Natural killer cell (primary cell): ENCODE measurements around the gene C2orf49. TPM values are rescaled to one million over a fixed set of nuclear protein-coding genes. Genes with fewer than 3 reads are reported as not detected.
A peak's percentile ranks its signal among the peaks of the same experiment; 100 is the strongest.

Experiments used
- ATAC-seq, 3 donors: fragments of 150-1000 bp in 2 of 3; fragments of 200-7000 bp in 1 of 3; cut with Tn5 transposase; 1 replicate in 1 of 3; 2 replicates in 2 of 3; pipeline ENCODE4 v1.10.0; 2021; ENCODE audit warnings: mild to moderate bottlenecking in 2 of 3, moderate library complexity in 2 of 3
- DNase-seq, 2 donors: peaks; one replicate each; pipeline versions ENCODE4 v3.0.0 to v3.0.0-alpha.2; 2013 to 2021; ENCODE audit warnings: mixed read lengths in 1 of 2
- H3K27ac ChIP-seq: one replicate; pipeline ENCODE4 v1.5.1; 2013; ENCODE audit warnings: mild to moderate bottlenecking, low read length
- H3K27me3 ChIP-seq: one replicate; pipeline ENCODE4 v1.6.1; 2013; ENCODE audit warnings: low read length; ENCODE audit not compliant: control insufficient read depth, insufficient read depth
- H3K36me3 ChIP-seq: one replicate; pipeline ENCODE4 v1.6.1; 2013; ENCODE audit warnings: low read length; ENCODE audit not compliant: control insufficient read depth, insufficient read depth
- H3K4me1 ChIP-seq: one replicate; pipeline ENCODE4 v1.6.1; 2013; ENCODE audit warnings: low read length; ENCODE audit not compliant: control insufficient read depth, insufficient read depth
- H3K4me3 ChIP-seq: one replicate; pipeline ENCODE4 v1.5.1; 2013; ENCODE audit warnings: low read length
- H3K9me3 ChIP-seq: one replicate; pipeline ENCODE4 v1.6.1; 2013; ENCODE audit warnings: low read length; ENCODE audit not compliant: control insufficient read depth, insufficient read depth
- H3K27ac Mint-ChIP-seq, 2 donors: one replicate each; pipeline ENCODE4 v1.8.0; 2022; ENCODE audit warnings: mild to moderate bottlenecking in 2 of 2, mixed read lengths in 2 of 2, moderate library complexity in 1 of 2
- H3K27me3 Mint-ChIP-seq, 2 donors: one replicate each; pipeline ENCODE4 v1.8.0; 2022; ENCODE audit warnings: low read depth in 2 of 2, mixed read lengths in 2 of 2
- H3K36me3 Mint-ChIP-seq: one replicate; pipeline ENCODE4 v1.8.0; 2022; ENCODE audit warnings: mixed read lengths
- H3K4me1 Mint-ChIP-seq, 2 donors: one replicate each; pipeline ENCODE4 v1.8.0; 2022; ENCODE audit warnings: mixed read lengths in 2 of 2
- H3K4me3 Mint-ChIP-seq: one replicate; pipeline ENCODE4 v1.8.0; 2022; ENCODE audit warnings: mild to moderate bottlenecking, moderate library complexity, mixed read lengths
- H3K9me3 Mint-ChIP-seq, 2 donors: one replicate each; pipeline ENCODE4 v1.8.0; 2022; ENCODE audit warnings: mixed read lengths in 2 of 2
- WGBS: methylation state at CpG from one replicate; pipeline ENCODE4 v1.1.7; 2013; ENCODE audit warnings: missing lambda C conversion rate; ENCODE audit not compliant: insufficient coverage; 5-methylcytosine and 5-hydroxymethylcytosine counted together
- intact Hi-C: fragments of 100-400 bp; cut with micrococcal nuclease; formaldehyde crosslinking; loops from one replicate; pipeline ENCODE4 v1.14.2; 2022
- total RNA-seq, 4 donors: library from RNA; stranded (reverse); fragments of 120-200 nt in 1 of 4; gene quantifications; one replicate each; pipeline versions ENCODE4 v1.2.3 to v1.2.4, GENCODE V29; 2013 to 2022
- TF ChIP-seq, protein P1 (sequence below): fragments of 200-600 bp; IDR thresholded peaks from one replicate; pipeline ENCODE4 v1.8.0; 2022; ENCODE audit warnings: antibody characterized with exemption

C2orf49 gene
- total RNA-seq, 3 donors from 2014 or later (not counting 1 experiment from before 2014, with no cell fraction given), result 19.4 to 23.5 (median 23.2) TPM

- intact Hi-C loops, result no loop called here
Measured at GRCh38 chr2:105371156-105371555, 33.8 kb downstream of the C2orf49 start.

GRCh38 chr2:105371810-105372209 lies 34.5 kb downstream of the C2orf49 start:
- Mint-ChIP-seq H3K27ac (no peak overlapping the region), H3K9me3 (no peaks in the 10 kb centered on the region), H3K27me3 (peaks cover 12 to 15% of the 10 kb centered on the region in 2 donors), H3K4me1 (peaks cover 8 to 16% of the 10 kb centered on the region in 2 donors), H3K36me3 (no peaks in the 10 kb centered on the region), H3K4me3 (no peak overlapping the region)
- H3K4me1 ChIP-seq, result peaks cover 13% of the 10 kb centered on the region
- no peak for DNase-seq
- H3K4me3 ChIP-seq, result no peak overlapping the region
- intact Hi-C loops, result no loop called here
- TF ChIP-seq, protein P1, sequence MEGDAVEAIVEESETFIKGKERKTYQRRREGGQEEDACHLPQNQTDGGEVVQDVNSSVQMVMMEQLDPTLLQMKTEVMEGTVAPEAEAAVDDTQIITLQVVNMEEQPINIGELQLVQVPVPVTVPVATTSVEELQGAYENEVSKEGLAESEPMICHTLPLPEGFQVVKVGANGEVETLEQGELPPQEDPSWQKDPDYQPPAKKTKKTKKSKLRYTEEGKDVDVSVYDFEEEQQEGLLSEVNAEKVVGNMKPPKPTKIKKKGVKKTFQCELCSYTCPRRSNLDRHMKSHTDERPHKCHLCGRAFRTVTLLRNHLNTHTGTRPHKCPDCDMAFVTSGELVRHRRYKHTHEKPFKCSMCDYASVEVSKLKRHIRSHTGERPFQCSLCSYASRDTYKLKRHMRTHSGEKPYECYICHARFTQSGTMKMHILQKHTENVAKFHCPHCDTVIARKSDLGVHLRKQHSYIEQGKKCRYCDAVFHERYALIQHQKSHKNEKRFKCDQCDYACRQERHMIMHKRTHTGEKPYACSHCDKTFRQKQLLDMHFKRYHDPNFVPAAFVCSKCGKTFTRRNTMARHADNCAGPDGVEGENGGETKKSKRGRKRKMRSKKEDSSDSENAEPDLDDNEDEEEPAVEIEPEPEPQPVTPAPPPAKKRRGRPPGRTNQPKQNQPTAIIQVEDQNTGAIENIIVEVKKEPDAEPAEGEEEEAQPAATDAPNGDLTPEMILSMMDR, result no peak
- no peaks in the 10 kb centered on the region for H3K36me3 ChIP-seq
- H3K27me3 ChIP-seq, result no peaks in the 10 kb centered on the region
- H3K9me3 ChIP-seq, result no peaks in the 10 kb centered on the region
- no peak overlapping the region for H3K27ac ChIP-seq
- whole genome bisulfite sequencing, result 84% methylated on average over 4 of the region's 4 CpGs
- no peak for ATAC-seq

More at GRCh38 chr2:105371156-105371555, 33.8 kb downstream of the C2orf49 start:
- no peak overlapping the region for H3K4me3 ChIP-seq
- Mint-ChIP-seq H3K4me1 (peaks cover 8 to 16% of the 10 kb centered on the region in 2 donors), H3K36me3 (no peaks in the 10 kb centered on the region), H3K4me3 (no peak overlapping the region), H3K27me3 (peaks cover 12 to 15% of the 10 kb centered on the region in 2 donors), H3K27ac (no peak overlapping the region), H3K9me3 (no peaks in the 10 kb centered on the region)
- no peak overlapping the region for H3K27ac ChIP-seq
- H3K27me3 ChIP-seq, result no peaks in the 10 kb centered on the region
- no peaks in the 10 kb centered on the region for H3K36me3 ChIP-seq
- 95% methylated on average over 10 of the region's 10 CpGs for WGBS
- ATAC-seq (no peak), DNase-seq (no peak)
- H3K9me3 ChIP-seq, result no peaks in the 10 kb centered on the region
- TF ChIP-seq, protein P1, result no peak
- H3K4me1 ChIP-seq, result peaks cover 13% of the 10 kb centered on the region

GRCh38 chr2:105373344-105373781 lies 36.0 kb downstream of the C2orf49 start:
- H3K27me3 Mint-ChIP-seq, result peaks cover 9 to 11% of the 10 kb centered on the region in 2 donors
- Histone ChIP-seq H3K36me3 (no peaks in the 10 kb centered on the region), H3K27me3 (no peaks in the 10 kb centered on the region), H3K4me1 (peaks cover 13% of the 10 kb centered on the region), H3K4me3 (no peak overlapping the region), H3K9me3 (no peaks in the 10 kb centered on the region), H3K27ac (no peak overlapping the region)
- no peak overlapping the region for H3K27ac Mint-ChIP-seq
- no peaks in the 10 kb centered on the region for H3K36me3 Mint-ChIP-seq
- H3K4me3 Mint-ChIP-seq, result no peak overlapping the region
- DNase-seq, result no peak
- intact Hi-C loops, result no loop called here
- TF ChIP-seq, protein P1, result no peak
- no peaks in the 10 kb centered on the region for H3K9me3 Mint-ChIP-seq
- WGBS, result 89% methylated on average over 9 of the region's 9 CpGs
- no peak for ATAC-seq
- peaks cover 8 to 16% of the 10 kb centered on the region in 2 donors for H3K4me1 Mint-ChIP-seq

DNA sequence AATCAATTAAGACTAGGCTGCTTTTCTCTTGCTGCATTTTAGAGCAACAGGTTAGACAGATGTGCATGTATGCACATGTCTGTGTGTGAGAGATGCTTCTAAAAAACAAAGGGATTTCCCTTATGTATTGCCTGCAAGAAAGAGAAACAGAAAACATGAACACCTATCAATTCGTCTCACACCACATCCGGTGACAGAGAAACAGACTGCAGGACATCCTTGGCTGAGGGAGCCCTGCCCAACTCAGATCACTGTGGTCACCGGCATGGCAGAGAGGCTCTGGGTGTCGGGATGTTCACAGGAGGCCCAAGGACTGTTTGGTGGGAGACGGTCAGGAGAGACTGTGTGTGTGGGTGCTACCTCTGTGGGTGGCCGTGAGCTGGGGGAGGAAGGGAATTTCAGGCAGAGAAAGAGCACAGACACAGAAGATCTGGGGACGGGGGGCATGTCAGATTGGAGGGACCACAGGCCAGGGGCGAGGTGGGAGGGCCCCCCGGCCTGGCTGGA lies 36.6 kb downstream of the C2orf49 start:
- Histone ChIP-seq H3K27me3 (no peaks in the 10 kb centered on the region), H3K36me3 (no peaks in the 10 kb centered on the region), H3K4me3 (no peak overlapping the region), H3K27ac (no peak overlapping the region), H3K9me3 (no peaks in the 10 kb centered on the region), H3K4me1 (peaks cover 13% of the 10 kb centered on the region)
- ATAC-seq (peak; percentile 34 to 62 (median 52)), DNase-seq (peak in 1 of 2 donors; percentile 62)
- peaks cover 8 to 16% of the 10 kb centered on the region in 2 donors for H3K4me1 Mint-ChIP-seq
- 79% methylated on average over 9 of the region's 9 CpGs for WGBS
- H3K9me3 Mint-ChIP-seq, result no peaks in the 10 kb centered on the region
- intact Hi-C loops, result no loop called here
- peaks cover 6 to 9% of the 10 kb centered on the region in 2 donors for H3K27me3 Mint-ChIP-seq
- no peak overlapping the region for H3K4me3 Mint-ChIP-seq
- no peaks in the 10 kb centered on the region for H3K36me3 Mint-ChIP-seq
- TF ChIP-seq, protein P1, result no peak
- peak overlapping the region; percentile 19 to 77 for H3K27ac Mint-ChIP-seq
